HG03457 (cell line): Measurements from ENCODE around the gene RPL29.

ENCODE experiments used
- ATAC-seq: cut with Tn5 transposase; IDR thresholded peaks from one replicate; pipeline ENCODE4 v1.9.1; 2021; ENCODE audit warnings: moderate number of reproducible peaks; ENCODE audit not compliant: unreplicated experiment

The RPL29 gene

GRCh38 chr3:51966016-51966415 lies 29.7 kb downstream of the RPL29 start:
- no peak for ATAC-seq

GRCh38 chr3:51964521-51964920 lies 31.2 kb downstream of the RPL29 start:
- no peak for ATAC-seq

GRCh38 chr3:51963951-51964451 lies 31.7 kb downstream of the RPL29 start:
- no peak for ATAC-seq

- ATAC-seq = no peak
Measured at GRCh38 chr3:51962854-51963530, 32.7 kb downstream of the RPL29 start.

GRCh38 chr3:51961602-51962569 lies 33.8 kb downstream of the RPL29 start:
- no peak for ATAC-seq

GRCh38 chr3:51961011-51961410 lies 34.7 kb downstream of the RPL29 start:
- ATAC-seq = no peak

- ATAC-seq = no peak
Measured at GRCh38 chr3:51960386-51960785, 35.3 kb downstream of the RPL29 start.

GRCh38 chr3:51959651-51960050 lies 36.0 kb downstream of the RPL29 start:
- no peak for ATAC-seq

- no peak for ATAC-seq
Measured at GRCh38 chr3:51958603-51959521, 36.8 kb downstream of the RPL29 start.

- no peak for ATAC-seq
Measured at GRCh38 chr3:51957520-51958205, 38.0 kb downstream of the RPL29 start.

- ATAC-seq = no peak
Measured at GRCh38 chr3:51955893-51956770, 39.6 kb downstream of the RPL29 start.

GRCh38 chr3:51955175-51955892 lies 40.4 kb downstream of the RPL29 start, which contains the start of gene GPR62:
Gene GPR62, plus strand, starts transcription at chr3:51955381. Its CDS starts 272 bp downstream, at chr3:51955653.
- ATAC-seq = no peak

GRCh38 chr3:51954713-51955112 lies 41.0 kb downstream of the RPL29 start:
- ATAC-seq = no peak

GRCh38 chr3:51954105-51954504 lies 41.6 kb downstream of the RPL29 start:
- ATAC-seq = no peak

GRCh38 chr3:51953445-51953844 lies 42.2 kb downstream of the RPL29 start:
- no peak for ATAC-seq

GRCh38 chr3:51950899-51951298 lies 44.8 kb downstream of the RPL29 start:
- no peak for ATAC-seq

GRCh38 chr3:51949121-51949520 lies 46.6 kb downstream of the RPL29 start:
- no peak for ATAC-seq

GRCh38 chr3:51948016-51948580 lies 47.6 kb downstream of the RPL29 start:
- ATAC-seq = no peak
